Activated T-cell treated with anti-CD3 and anti-CD28 coated beads for 48 hours (primary cell): ENCODE data around the gene KCNQ1.

ENCODE experiments used
- DNase-seq: peaks from one replicate; pipeline ENCODE4 v3.0.0-alpha.2; 2020; ENCODE audit warnings: low read depth

The KCNQ1 gene

DNA sequence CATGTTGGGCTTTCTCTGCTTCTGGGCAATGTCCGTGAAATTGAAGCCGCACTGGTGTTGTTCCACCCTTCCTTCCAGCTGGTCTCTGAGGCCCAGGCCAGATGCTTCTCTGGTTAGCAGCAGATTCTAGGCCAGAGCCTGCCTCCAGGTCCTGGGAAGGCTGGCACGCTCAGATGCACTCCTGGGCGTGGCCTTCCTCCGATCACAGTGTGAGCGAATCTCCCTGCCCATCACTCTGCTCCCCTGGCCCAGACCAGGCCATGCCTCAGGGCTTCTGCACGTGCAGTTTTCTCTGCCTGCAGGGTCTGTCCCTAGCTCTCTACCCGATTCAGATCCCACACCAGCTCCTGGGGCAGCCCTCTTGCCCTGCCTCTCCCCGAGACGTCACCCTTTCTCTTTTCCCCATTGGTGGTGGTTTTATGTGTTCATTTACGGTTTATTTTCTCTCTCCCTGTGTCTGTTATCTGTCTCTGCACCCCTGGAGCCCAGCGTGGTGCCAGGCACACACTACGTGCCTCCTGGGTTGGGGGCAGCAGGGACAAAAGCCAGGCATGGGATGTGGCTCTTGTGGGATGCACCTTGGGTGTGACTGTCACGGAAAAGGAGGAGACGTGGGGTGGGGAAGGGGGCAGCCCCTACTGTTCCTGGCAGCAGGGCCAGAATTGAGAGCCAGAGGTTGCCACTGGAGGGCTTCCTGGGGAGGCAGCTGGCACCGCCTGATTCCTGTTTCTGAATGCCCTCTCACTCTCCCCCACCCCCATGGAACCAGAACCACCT is 66.0 kb downstream of the KCNQ1 start:
- DNase-seq: no peak

DNA sequence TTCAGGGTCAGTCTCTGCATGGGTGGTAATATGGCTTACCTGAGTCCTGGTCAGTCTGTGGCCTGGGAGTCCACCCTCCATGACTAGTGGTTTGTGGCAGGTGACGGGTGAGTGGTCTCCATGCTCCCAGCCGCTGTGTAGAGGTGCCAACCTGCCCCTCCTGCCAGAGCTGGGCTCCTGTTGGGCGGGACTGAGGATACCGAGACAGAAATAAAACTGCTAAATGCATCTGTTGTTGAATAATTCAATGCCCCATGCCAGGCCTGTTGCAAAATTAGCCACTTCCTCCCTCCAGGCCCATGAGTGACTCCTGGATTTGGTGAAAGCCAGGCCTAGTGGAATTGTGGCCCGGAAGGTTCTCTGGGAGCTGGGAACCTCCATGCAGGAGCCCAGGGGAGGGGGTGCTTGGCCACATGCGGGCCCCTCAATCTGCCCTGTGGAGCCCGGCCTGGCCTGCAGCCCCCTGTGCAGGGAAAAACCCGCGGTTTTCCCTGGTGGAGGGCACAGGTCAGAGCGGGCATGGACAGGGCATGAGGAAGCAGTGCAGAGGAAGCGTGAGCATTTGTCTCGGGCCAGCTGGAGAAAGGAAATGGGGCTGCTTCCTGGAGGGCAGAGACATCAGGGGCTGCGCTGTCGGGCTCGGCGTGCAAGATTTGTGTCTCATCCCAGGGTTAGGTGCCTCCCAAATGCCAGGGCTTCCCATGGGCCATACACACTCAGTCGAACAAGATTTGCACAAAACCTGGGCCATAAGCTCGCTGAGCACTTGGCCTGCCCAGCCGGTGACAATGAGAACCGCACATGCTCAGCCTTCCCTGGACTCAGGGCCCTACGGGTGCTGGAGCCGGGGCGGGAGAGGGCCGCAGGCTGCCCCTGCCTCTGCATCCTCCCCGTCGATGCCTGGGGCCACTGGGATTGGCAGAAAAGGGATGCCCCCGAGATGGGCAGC is 66.9 kb downstream of the KCNQ1 start:
- DNase-seq: no peak

DNA sequence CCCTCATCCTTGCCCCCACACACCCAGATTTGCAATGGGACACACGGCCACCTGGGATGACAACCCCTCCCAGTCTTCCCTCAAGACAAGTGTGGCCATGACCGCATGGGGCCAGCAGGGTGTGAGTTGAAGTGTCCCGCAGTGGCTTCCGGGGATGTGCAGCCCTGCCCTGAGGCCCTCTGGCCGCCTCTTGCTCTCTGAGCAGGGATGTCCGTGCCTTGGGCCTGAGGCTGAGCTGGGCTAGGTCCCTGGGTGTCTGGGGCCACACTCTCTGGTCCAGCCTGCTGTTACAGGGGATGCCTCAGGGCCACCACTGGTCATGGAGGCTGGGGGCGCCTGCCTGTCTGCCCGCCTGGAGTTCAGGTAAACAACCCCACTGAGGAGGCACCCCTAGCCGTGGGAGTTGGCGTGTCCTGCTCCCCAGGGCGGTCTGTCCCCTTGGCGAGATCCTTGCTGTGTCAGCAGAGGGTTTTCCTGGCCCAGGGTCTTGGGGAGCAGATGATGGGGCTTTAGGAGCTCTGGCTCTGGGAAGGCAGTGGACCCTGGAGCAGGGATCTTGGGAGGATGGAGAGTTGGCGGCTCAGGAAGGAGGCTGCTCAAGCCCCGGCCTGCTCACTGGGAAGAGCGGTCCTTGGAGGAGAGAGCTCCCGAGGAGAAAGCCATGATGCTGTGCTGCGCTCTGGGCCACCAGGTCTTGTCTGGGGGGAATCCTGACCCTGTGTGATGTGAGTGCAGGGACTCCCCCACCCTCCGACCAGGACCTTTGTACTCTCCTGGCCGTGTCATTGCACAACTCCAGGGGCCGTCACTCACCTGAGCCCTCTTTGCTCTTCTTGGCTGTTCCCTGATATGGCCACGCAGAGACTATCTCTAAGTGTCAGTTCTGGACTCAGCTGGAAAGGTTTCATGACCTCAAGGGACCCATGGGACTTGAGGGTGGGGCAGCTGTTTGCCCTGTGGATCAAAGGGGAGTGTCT is 67.9 kb downstream of the KCNQ1 start:
- DNase-seq: no peak

DNA sequence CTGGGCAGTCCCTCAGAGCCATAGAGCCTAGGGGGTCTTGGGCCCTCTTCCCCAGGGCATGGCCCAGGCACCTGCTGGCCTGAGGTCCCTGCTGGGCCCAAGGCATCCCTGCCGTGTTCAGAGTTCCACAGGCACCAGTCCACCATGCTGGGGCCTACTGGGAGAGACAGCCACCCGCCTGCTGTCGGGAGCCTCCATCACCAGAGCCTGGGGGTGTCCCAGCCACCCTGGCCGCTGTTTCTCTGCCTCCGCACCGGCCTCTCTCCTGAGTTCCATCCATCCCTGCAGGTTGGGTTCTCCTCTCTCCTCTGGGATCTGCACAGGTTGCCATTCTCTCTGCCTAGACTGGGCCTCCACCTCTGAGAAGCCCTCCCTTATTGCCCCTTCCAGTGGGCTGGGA is 68.6 kb downstream of the KCNQ1 start:
- DNase-seq: no peak

DNA sequence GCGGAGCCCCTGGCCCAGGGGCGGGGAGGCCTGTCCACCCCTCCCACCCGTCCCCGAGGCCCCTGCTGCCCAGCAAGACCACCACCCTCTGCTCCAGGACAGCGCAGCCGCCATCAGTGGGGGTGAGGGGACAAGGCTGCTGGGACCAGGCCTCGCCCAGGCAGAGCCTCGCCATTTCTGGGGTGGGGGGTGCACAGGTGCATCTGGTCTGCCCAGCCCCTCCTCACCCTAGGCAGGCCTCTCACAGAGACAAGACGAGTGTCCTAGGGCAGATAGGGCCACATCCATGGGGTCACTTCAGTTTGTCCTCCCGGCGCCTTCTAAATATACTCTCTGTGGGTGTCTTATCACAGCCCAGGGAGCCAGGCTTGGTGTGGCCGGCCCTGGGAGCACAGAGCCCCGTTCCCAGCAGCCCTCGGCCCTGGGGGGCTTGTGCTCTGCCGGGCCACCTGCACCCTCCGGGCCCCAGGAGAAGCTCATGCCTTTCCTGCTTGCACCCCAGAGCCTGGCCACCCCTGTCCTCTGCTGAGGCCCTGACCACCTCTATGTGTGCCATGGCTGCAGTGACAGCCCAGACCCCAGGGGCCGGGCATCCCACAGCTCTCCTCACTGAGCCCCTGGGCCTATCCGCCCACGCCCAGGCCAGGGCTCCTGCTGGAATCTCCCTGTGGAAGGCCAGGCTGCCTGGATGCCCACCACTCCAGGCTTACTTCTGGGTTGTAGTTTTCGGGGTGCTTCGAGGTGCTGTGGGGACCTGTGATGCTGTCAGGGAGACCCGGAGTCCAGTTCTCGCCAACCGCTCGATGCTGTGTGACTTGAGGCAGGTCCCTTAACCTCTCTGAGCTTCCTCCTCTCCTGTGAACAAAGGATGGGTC is 70.8 kb downstream of the KCNQ1 start:
- DNase-seq: no peak

DNA sequence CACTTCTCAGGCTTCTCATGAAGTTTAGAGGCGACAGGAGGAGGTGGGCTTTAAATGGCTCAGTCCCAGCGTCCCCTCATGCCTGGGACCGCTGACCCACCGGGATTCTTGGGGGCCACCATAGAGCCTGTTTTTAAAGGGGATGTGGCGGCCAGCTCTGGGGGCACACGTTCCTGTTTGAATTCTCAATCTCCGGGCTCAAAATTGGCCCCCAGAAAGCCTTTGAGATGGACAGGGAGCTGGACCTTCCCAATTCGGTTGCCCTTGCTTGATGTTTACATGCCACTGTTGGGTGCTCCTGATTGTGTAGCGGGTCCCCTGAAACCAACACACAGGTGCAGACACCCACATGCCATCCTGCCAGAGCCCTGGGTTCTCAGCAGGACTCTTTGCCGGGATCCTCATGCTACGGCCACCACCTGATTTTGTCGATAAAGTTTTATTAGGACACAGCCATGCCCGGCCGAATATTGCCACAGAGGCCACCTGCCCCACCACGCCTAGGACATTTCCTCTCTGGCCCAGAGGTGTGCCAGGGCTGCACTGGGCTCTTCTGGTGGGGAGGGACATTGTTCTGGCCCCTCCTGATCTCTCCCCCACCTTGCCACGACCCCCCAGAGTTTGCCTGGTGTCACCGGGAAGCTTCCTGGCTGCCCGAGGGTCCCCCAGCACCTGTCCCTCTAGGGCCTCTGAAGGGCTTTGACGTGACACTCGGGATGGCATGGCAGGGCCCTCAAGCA is 71.6 kb downstream of the KCNQ1 start:
- no peak for DNase-seq

DNA sequence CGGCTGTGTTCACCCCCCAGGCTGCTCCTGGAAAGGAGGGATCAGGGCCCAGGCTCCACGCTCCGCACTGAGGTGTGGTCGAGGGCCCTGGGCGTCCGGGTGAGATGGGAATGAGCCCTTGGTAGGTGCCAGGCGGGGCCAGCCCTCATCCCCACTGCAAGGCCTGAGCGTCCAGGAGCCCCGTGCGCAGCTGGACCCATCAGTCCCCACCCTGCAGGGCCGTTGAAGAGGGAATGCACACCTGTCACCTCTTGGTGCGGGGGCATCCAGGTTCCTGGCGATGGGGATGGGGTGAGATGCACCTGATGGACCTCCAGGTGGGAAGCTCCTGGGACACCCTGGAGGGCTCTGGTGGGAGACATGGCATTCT is 72.2 kb downstream of the KCNQ1 start:
- no peak for DNase-seq

DNA sequence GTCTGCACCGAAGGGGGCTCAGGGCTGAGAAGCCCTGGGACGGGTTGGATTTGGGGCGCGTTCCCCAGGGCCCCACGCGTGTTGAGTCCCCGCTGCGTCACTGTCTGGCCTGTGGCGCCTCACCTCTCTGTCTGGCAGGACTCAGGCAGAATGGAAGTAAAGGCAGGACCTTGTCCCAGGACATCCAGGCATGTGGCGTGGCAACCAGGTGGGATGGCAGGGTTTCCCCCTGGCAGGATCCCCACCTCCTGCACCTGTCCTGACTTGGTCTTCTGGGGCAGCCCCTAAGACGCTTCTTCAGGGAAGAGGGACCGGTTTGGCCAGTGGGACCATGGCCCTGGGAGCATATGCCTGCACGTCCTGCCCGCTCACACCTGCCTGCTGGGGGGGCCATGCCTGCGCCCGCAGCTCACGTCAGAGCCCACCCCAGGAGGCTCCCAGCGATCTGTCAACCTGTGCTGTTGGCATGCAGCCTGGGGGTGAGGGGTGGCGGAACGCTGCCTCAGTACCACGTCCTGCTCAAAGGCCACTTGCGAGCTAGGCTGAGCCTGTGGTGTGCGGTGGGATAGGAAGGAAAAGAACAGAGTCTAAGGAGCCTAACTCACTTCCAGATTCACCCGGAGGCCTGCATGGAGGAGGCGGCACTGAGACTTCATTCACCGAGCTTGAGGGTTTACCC is 72.7 kb downstream of the KCNQ1 start:
- DNase-seq: no peak

DNA sequence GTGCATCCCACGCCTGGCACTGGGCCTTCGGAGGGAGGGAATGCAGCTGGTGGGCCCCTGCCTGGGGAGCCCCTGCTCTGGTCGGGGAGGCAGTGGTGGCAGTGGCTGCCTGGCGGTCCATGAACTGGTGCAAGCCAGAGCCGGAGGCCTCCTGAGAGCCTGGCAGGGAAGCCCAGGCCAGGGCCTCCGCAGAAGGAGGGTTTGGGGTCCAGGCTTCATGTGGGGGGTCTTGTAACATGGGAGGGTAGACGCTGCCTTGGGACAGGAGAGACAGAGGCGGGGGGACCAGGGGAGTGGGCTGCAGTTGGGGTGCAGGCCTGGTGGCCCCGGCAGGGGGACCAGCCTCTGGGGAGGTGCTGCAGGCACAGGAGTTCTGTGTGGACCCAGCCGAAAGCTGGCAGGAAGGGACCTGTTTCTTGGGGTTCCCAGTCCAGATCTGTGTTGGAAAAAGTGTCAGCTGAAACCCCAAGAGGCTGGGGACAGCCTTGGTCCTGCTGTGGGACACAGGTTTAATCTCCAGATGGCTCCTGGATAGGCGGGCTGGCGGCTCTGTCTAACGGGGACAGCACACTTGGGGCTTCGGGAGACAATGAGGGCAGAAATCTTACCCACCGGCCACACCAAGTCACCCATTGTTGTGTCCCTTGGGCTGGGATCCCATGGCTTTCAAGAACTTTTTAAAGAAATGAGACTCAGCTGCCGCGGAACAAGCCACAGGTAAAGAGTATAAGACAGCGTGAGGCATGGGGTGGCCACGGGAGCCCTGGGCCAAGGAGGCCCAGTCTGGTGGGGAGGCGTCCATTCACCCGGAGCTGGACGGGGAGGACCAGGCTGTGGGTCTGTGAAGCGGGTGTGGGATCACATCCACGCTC is 73.5 kb downstream of the KCNQ1 start:
- no peak for DNase-seq

DNA sequence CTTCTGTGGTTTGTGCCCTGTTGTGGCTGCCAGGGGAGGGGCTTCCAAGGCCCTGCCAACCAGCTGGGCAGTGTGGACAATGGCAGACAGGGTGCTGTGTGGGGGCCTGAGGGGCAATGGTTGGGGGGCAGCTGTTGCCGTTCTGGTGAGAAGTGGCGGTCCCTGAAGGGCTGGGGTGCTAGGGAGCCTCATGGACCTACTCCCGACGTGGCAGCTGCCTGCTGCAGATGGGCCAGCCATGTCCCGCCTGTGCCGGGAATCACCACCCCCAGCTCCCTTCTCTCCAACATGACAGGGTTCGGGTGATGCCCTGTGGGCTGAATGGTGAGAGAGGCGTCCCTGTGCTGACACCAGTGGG is 74.2 kb downstream of the KCNQ1 start:
- DNase-seq: no peak

DNA sequence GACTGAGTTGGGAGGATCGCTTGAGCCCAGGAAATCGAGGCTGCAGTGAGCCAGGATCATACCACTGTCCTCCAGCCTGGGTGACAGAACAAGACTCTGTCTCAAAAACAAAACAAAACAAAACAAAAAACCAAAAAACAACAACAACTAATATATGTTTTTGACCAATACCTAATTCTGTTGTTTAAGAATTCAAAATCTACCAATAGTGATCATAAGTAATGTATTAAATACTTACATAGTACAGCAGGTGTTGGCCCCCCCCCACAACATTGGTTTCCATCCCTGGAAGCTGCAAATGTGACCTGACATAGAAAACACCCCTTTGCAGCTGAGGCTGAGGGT is 74.7 kb downstream of the KCNQ1 start:
- DNase-seq: no peak

DNA sequence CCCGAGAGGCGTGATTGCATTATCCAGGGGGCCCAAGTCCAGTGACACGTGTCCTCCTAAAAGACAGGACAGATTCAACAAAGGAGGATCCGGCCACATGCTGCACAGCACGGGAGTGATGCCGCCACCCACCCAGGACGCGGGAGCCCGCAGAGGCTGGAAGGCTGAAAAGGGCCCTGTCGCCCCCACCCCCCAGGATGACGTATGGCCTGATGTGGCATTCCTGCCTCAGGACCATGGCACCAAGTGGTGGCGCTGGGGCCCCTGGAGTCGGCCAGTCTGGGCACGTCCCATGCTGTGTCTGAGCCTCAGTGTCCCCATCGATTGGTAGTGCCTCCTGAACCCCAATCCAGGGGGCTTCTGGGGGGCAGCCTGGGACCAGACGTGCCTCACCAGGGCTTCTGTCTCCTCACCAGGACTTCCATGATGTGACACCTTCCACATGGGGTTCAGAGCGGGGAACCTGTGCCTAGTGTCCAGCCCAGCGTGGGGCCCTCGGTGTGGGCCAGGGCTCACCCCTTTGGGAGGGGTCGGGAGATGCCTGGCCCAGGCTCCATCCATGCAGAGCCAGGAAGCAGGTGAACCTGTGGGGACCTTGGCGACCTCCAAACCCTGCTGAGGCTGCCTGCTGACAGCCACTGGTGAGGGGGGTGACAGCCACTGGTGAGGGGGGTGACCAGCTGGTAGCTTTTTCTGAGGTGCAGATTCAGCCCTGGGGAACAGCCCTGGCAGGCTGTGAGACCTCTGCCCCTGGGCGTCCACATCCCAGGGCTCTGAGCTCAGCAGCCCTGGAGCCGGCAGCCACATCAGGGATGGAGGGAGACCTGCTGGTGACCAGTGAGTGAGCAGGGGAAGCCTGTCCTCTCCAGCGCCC is 75.3 kb downstream of the KCNQ1 start:
- no peak for DNase-seq

DNA sequence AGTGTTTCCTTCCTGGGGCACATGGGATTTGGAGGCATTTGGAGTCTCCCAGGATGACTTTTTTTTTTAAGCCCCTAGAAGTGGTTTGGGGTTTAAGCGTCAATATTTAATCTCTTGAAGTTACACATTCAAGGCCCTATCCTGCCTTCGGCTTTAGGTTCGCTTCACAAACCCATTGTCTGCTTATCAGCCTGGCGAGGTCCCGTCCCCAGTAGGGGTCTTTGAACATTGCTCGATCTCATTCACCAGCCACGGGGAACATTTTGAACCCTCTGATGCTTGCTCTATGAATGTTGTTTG is 75.9 kb downstream of the KCNQ1 start:
- DNase-seq: no peak

DNA sequence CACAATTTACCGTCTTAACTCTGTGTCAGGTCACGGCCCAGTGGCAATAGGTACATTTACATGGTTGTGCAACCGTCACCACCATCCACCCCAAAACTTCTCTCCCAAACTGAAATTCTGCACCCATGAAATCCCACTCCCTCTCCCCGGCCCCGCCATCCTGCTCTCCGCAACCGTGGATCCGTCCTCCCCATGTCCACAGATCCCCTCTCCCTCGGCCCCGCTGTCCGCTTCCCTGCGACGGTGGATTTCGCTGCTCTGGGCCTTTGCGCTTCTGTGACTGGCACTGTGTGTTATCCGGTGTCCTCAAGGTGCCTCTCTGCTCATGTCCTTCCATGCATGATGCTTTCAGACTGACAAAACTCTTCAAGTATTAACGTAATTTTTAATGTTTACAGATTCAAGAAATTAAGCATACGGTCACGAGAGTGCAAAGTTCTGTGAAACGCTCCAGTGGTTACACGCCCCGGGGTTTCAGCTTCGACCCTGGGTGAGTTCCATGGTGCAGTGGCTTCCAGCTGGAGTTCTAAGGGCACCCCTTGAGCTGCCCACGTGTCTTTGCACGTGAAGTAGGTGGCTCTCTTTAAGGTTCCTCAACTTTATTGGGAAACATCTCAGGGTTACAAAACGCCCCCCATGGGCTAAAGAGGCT is 76.4 kb downstream of the KCNQ1 start:
- DNase-seq: no peak

DNA sequence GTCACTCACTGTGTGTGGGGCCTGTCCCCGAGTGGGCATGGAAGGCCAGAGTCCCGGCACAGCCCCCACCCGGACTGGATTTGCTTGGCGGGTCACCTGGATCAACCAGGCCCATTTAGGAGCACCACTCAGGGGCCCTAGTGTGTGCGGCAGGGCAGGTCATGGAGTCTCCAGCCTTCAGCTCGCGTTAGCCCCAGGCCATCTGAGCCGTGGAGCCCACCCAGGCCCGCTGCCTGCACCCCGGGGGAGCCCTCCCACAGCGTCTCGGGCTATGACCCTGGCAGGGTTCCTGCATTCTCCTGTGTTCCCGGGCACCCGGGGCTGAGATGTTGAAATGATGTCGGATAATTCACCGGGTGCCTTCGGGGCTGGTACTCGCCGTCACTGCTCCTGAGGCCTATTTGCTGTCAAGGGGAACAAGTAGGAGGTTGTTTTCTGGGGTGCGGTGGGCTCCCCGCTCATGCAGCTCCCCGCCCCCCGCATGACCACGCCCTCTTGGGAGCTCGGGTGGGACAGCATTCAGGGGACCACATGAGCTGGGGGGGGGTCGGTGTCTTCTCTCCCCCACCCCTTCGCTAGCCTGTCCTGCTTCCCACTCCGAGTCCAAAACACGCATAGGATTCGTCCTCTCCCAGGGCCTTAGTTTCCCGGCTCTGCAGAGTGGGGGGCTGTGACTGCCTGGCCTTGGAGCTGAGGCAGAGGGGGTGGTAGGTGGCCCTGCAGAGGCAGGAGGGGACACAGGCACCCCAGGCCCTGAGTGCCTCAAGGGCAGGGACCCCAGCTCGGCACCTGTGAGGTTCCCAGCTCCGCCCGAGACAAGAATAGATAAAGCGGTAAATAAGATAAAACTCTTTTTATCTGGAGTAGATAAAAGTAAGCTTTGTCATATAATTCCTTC is 77.2 kb downstream of the KCNQ1 start:
- DNase-seq: no peak

DNA sequence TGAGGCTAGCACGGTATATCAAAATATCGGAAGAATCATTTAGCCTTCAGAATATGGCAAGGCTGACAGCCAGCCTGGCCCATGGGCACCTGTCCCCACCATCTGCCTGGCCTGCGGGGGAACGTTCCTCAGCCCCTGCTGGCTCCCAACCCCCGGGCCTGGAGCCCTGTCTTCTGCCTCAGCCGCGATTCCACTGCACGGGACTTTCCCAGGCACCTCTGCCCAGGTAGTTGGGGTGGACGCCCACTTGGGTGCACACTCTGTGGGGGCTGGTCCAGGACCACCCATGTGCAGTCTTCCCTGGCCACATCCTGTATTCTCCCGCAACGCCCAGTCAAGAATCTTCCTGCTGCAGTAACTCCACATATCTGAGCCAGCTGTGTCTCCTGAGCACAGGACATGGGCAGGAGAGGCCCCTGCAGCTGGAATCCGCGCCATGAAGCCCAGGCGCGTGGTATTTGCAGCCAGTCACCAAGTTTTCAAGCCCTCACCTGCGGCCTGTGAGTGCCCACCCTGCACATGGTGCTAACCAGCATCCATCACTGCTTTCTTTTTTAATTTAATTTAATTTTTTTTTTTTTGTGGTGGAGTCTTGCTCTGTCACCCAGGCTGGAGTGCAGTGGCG is 77.9 kb downstream of the KCNQ1 start:
- DNase-seq: no peak
